GM12865 (cell line): Measurements from ENCODE around the gene UNCX.
"Not testable (repeated sequence)": the region's sequence is repeated elsewhere in the genome, so short reads cannot be mapped to it uniquely, and the experiment has no call there.

Source experiments
- DNase-seq: peaks from one replicate; pipeline ENCODE4 v3.0.0; 2010; ENCODE audit warnings: low read depth
- H3K4me3 ChIP-seq: 2 replicates; pipeline ENCODE4 v1.5.1; 2011; ENCODE audit warnings: mild to moderate bottlenecking, low read depth, low read length, control low read depth
- TF ChIP-seq, protein P1 (sequence below): IDR thresholded peaks from 2 replicates; pipeline ENCODE4 v1.5.1; 2011; ENCODE audit warnings: low read length, control low read depth, low read depth, inconsistent platforms; ENCODE audit not compliant: insufficient read depth; ENCODE audit errors: missing control alignments

Gene UNCX

GRCh38 chr7:1257221-1257620, 24.5 kb downstream of the UNCX start:
- TF ChIP-seq, protein P1, sequence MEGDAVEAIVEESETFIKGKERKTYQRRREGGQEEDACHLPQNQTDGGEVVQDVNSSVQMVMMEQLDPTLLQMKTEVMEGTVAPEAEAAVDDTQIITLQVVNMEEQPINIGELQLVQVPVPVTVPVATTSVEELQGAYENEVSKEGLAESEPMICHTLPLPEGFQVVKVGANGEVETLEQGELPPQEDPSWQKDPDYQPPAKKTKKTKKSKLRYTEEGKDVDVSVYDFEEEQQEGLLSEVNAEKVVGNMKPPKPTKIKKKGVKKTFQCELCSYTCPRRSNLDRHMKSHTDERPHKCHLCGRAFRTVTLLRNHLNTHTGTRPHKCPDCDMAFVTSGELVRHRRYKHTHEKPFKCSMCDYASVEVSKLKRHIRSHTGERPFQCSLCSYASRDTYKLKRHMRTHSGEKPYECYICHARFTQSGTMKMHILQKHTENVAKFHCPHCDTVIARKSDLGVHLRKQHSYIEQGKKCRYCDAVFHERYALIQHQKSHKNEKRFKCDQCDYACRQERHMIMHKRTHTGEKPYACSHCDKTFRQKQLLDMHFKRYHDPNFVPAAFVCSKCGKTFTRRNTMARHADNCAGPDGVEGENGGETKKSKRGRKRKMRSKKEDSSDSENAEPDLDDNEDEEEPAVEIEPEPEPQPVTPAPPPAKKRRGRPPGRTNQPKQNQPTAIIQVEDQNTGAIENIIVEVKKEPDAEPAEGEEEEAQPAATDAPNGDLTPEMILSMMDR: no peak
- H3K4me3 ChIP-seq: no peak overlapping the region
- no peak for DNase-seq

- no peak for DNase-seq
- TF ChIP-seq, protein P1: no peak
- no peak overlapping the region for H3K4me3 ChIP-seq
Observed at GRCh38 chr7:1257863-1258262, 25.2 kb downstream of the UNCX start.

- TF ChIP-seq, protein P1: no peak
- DNase-seq: no peak
- no peak overlapping the region for H3K4me3 ChIP-seq
Observed at GRCh38 chr7:1259621-1260243, 27.1 kb downstream of the UNCX start.

GRCh38 chr7:1260244-1260635, 27.6 kb downstream of the UNCX start:
- H3K4me3 ChIP-seq: no peak overlapping the region
- TF ChIP-seq, protein P1: no peak
- DNase-seq: no peak

GRCh38 chr7:1261036-1261435, 28.4 kb downstream of the UNCX start:
- H3K4me3 ChIP-seq, DNase-seq: not testable (repeated sequence)

GRCh38 chr7:1262441-1262840, 29.8 kb downstream of the UNCX start:
- H3K4me3 ChIP-seq: no peak overlapping the region
- TF ChIP-seq, protein P1: no peak
- no peak for DNase-seq

DNA sequence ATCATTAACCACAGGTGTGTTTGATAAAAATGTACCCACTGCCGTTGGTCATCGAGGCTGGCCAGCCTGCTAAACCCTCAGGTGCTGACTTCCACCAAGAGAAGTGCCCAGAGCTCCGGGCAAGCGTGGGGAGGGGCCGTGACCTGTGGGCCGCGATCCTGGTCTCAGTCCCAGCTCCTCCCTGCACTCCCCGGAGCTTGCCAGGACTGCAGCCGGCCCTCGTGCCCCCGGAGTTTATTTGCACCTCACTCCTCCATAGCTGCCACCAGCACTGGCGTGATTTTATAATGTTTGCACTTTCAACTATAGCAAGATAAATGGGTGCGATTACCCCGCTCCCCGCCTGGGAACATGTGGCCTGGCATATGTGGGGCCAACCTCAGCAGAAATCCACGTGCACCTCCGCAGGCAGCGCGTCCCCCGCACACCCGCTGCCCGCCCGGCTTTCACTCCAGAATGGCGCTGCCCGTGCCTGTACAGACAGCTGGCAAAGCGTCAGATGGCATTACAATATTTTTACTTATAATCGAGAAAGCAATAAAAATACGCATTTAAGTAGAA, 30.8 kb downstream of the UNCX start:
- TF ChIP-seq, protein P1: no peak
- H3K4me3 ChIP-seq: no peak overlapping the region
- DNase-seq: no peak
